Left hindlimb (tissue), 1 donor: ENCODE results near the gene RERE.
"Not testable (repeated sequence)": the region's sequence is repeated elsewhere in the genome, so short reads cannot be mapped to it uniquely, and the experiment has no call there.

Experiments used
- DNase-seq: peaks from one replicate; pipeline ENCODE4 v3.0.0-alpha.2; 2018

The RERE gene

GRCh38 chr1:8747879-8748825, 69.3 kb downstream of the RERE start:
- no peak for DNase-seq

- no peak for DNase-seq
Observed at GRCh38 chr1:8746554-8746953, 70.9 kb downstream of the RERE start.

GRCh38 chr1:8745749-8746390, 71.6 kb downstream of the RERE start:
- DNase-seq, result no peak

- DNase-seq, result no peak
Observed at GRCh38 chr1:8745346-8745745, 72.1 kb downstream of the RERE start.

GRCh38 chr1:8742022-8742924, 75.2 kb downstream of the RERE start:
- no peak for DNase-seq

- no peak for DNase-seq
Observed at GRCh38 chr1:8740034-8740449, 77.4 kb downstream of the RERE start.

- DNase-seq, result no peak
Observed at GRCh38 chr1:8739377-8739776, 78.1 kb downstream of the RERE start.

GRCh38 chr1:8736927-8737326, 80.5 kb downstream of the RERE start:
- DNase-seq, result no peak

- DNase-seq, result no peak
Observed at GRCh38 chr1:8733484-8733883, 84.0 kb downstream of the RERE start.

- no peak for DNase-seq
Observed at GRCh38 chr1:8731162-8731561, 86.3 kb downstream of the RERE start.

GRCh38 chr1:8728464-8728863, 89.0 kb downstream of the RERE start:
- no peak for DNase-seq

GRCh38 chr1:8727809-8728213, 89.6 kb downstream of the RERE start:
- DNase-seq, result peak; percentile 71

GRCh38 chr1:8727316-8727715, 90.1 kb downstream of the RERE start:
- not testable (repeated sequence) for DNase-seq

GRCh38 chr1:8726801-8727186, 90.6 kb downstream of the RERE start:
- DNase-seq, result not testable (repeated sequence)

- no peak for DNase-seq
Observed at GRCh38 chr1:8723010-8723409, 94.4 kb downstream of the RERE start.

- no peak for DNase-seq
Observed at GRCh38 chr1:8722366-8722765, 95.1 kb downstream of the RERE start.

GRCh38 chr1:8721679-8722324, 95.6 kb downstream of the RERE start:
- no peak for DNase-seq

GRCh38 chr1:8720347-8720746, 97.1 kb downstream of the RERE start:
- DNase-seq, result no peak

GRCh38 chr1:8718850-8719361, 98.5 kb downstream of the RERE start:
- no peak for DNase-seq

- no peak for DNase-seq
Observed at GRCh38 chr1:8717148-8717547, 100.3 kb downstream of the RERE start.

GRCh38 chr1:8716238-8716637, 101.2 kb downstream of the RERE start:
- DNase-seq, result no peak

GRCh38 chr1:8714173-8714572, 103.3 kb downstream of the RERE start:
- DNase-seq, result no peak
